Neural cell (in vitro differentiated cells): Measurements from ENCODE around the gene ZNF33B. TPM values are rescaled to one million over a fixed set of nuclear protein-coding genes. Genes with fewer than 3 reads are reported as not detected.

ENCODE experiments used
- H2AFZ ChIP-seq: fragments of 200-600, 300-800 bp; sonication (generic), shearing (Covaris generic); 2 replicates; pipeline ENCODE4 v1.6.0; 2014; ENCODE audit warnings: low read depth, mild to moderate bottlenecking, antibody characterized with exemption, low read length, moderate library complexity
- H3F3A ChIP-seq: fragments of 200-600 bp; shearing (Covaris generic); 2 replicates; pipeline ENCODE4 v1.6.1; 2016; ENCODE audit warnings: mild to moderate bottlenecking, moderate library complexity, mixed read lengths, antibody characterized with exemption, low read length; ENCODE audit not compliant: insufficient read depth, poor library complexity, severe bottlenecking
- H3K27ac ChIP-seq: fragments of 200-600, 300-800 bp; sonication (generic), shearing (Covaris generic); 2 replicates; pipeline ENCODE4 v1.5.1; 2014; ENCODE audit warnings: mild to moderate bottlenecking, low read length, moderate library complexity
- H3K27me3 ChIP-seq: fragments of 300-800, 200-600 bp; sonication (generic), shearing (Covaris generic); 2 replicates; pipeline ENCODE4 v1.6.0; 2014; ENCODE audit warnings: mild to moderate bottlenecking, low read depth, low read length, moderate library complexity; ENCODE audit not compliant: insufficient read depth
- H3K36me3 ChIP-seq: fragments of 300-800, 200-600 bp; sonication (generic), shearing (Covaris generic); 2 replicates; pipeline ENCODE4 v1.5.1; 2014; ENCODE audit warnings: mild to moderate bottlenecking, antibody characterized with exemption, low read length, moderate library complexity; ENCODE audit not compliant: insufficient read depth
- H3K4me2 ChIP-seq: fragments of 300-800, 200-600 bp; sonication (generic), shearing (Covaris generic); 2 replicates; pipeline ENCODE4 v1.6.0; 2014; ENCODE audit warnings: mild to moderate bottlenecking, low read length
- H3K4me3 ChIP-seq: fragments of 300-800, 200-600 bp; sonication (generic), shearing (Covaris generic); 2 replicates; pipeline ENCODE4 v1.5.1; 2014; ENCODE audit warnings: mild to moderate bottlenecking, low read length, moderate library complexity
- H3K79me2 ChIP-seq: fragments of 200-600 bp; shearing (Covaris generic); replicated peaks from 2 replicates; pipeline ENCODE4 v1.6.0; 2014; ENCODE audit warnings: mild to moderate bottlenecking, low read length, moderate library complexity; ENCODE audit not compliant: insufficient read depth
- H3K9ac ChIP-seq: fragments of 300-800, 200-600 bp; sonication (generic), shearing (Covaris generic); 2 replicates; pipeline ENCODE4 v1.6.1; 2016; ENCODE audit warnings: mild to moderate bottlenecking, low read length, mixed read lengths
- H3K9me2 ChIP-seq: fragments of 200-600 bp; shearing (Covaris generic); 2 replicates; pipeline ENCODE4 v1.6.1; 2016; ENCODE audit warnings: mild to moderate bottlenecking, low read length, mixed read lengths; ENCODE audit not compliant: insufficient read depth
- H3K9me3 ChIP-seq: fragments of 200-600, 300-800 bp; sonication (generic), shearing (Covaris generic); 2 replicates; pipeline ENCODE4 v1.6.1; 2016; ENCODE audit warnings: mild to moderate bottlenecking, mixed run types, low read length, moderate library complexity, mixed read lengths
- H4K20me1 ChIP-seq: fragments of 200-600 bp; shearing (Covaris generic); 2 replicates; pipeline ENCODE4 v1.6.1; 2016; ENCODE audit warnings: mild to moderate bottlenecking, mixed run types; ENCODE audit not compliant: insufficient read depth
- CTCF ChIP-seq: fragments of 450-650 bp; IDR thresholded peaks from 2 replicates; pipeline ENCODE4 v1.5.1; 2014; ENCODE audit warnings: antibody characterized with exemption, mild to moderate bottlenecking, moderate library complexity; ENCODE audit not compliant: poor library complexity, severe bottlenecking
- EP300 ChIP-seq: fragments of 450-650 bp; conservative IDR thresholded peaks from 2 replicates; pipeline ENCODE4 v1.6.1; 2014; ENCODE audit warnings: antibody characterized with exemption, mild to moderate bottlenecking, moderate library complexity; ENCODE audit not compliant: poor library complexity, severe bottlenecking
- EZH2 ChIP-seq: fragments of 200-600, 300-800 bp; shearing (Covaris generic), sonication (generic); IDR thresholded peaks from 2 replicates; pipeline ENCODE4 v1.6.1; 2014; ENCODE audit warnings: antibody characterized with exemption, low read length, borderline replicate concordance, mild to moderate bottlenecking; ENCODE audit not compliant: insufficient read depth, poor library complexity, severe bottlenecking
- MXI1 ChIP-seq: fragments of 450-650 bp; conservative IDR thresholded peaks from 2 replicates; pipeline ENCODE4 v1.6.1; 2014; ENCODE audit warnings: antibody characterized with exemption, mild to moderate bottlenecking; ENCODE audit not compliant: poor library complexity, severe bottlenecking
- POLR2AphosphoS5 ChIP-seq: IDR thresholded peaks from 2 replicates; pipeline ENCODE4 v1.6.1; 2012
- RAD21 ChIP-seq: fragments of 450-650 bp; conservative IDR thresholded peaks from 2 replicates; pipeline ENCODE4 v1.6.1; 2014; ENCODE audit warnings: antibody characterized with exemption, mild to moderate bottlenecking, moderate library complexity
- REST ChIP-seq: IDR thresholded peaks from 2 replicates; pipeline ENCODE4 v1.6.1; 2012; ENCODE audit warnings: borderline replicate concordance
- SMC3 ChIP-seq: fragments of 450-650 bp; conservative IDR thresholded peaks from 2 replicates; pipeline ENCODE4 v1.6.1; 2014; ENCODE audit warnings: antibody characterized with exemption, mild to moderate bottlenecking, moderate library complexity; ENCODE audit not compliant: poor library complexity
- TAF1 ChIP-seq: IDR thresholded peaks from 2 replicates; pipeline ENCODE4 v1.6.1; 2012; ENCODE audit warnings: low read depth
- polyA plus RNA-seq: library from polyadenylated mRNA; depleted of rRNA; stranded (reverse); fragments of >200 nt; gene quantifications from 2 replicates; pipeline ENCODE4 v1.2.3, GENCODE V29; 2014

ZNF33B gene
- polyA plus RNA-seq, 1 donor from 2014 or later, result 50.0 TPM

GRCh38 chr10:42583828-42584227 lies 54.5 kb downstream of the ZNF33B start:
- no peaks in the 10 kb centered on the region for H4K20me1 ChIP-seq
- no peaks in the 10 kb centered on the region for H3K9me3 ChIP-seq
- H2AFZ ChIP-seq, result no peak overlapping the region
- H3K27ac ChIP-seq, result no peak overlapping the region
- no peaks in the 10 kb centered on the region for H3K27me3 ChIP-seq
- H3K4me3 ChIP-seq, result no peak overlapping the region
- TF ChIP-seq EZH2 (no peak), RAD21 (no peak), REST (no peak), TAF1 (no peak), EP300 (no peak), CTCF (no peak), POLR2AphosphoS5 (no peak), MXI1 (no peak), SMC3 (no peak)
- no peaks in the 10 kb centered on the region for H3K9me2 ChIP-seq
- no peaks in the 10 kb centered on the region for H3K36me3 ChIP-seq
- no peak overlapping the region for H3K4me2 ChIP-seq
- no peak overlapping the region for H3K9ac ChIP-seq
- H3F3A ChIP-seq, result no peaks in the 10 kb centered on the region
- H3K79me2 ChIP-seq, result no peaks in the 10 kb centered on the region

- no peaks in the 10 kb centered on the region for H3F3A ChIP-seq
- H3K9me2 ChIP-seq, result no peaks in the 10 kb centered on the region
- no peak overlapping the region for H3K4me3 ChIP-seq
- H2AFZ ChIP-seq, result no peak overlapping the region
- H3K9ac ChIP-seq, result no peak overlapping the region
- no peaks in the 10 kb centered on the region for H3K36me3 ChIP-seq
- H3K9me3 ChIP-seq, result no peaks in the 10 kb centered on the region
- H3K4me2 ChIP-seq, result no peak overlapping the region
- no peaks in the 10 kb centered on the region for H4K20me1 ChIP-seq
- H3K27me3 ChIP-seq, result no peaks in the 10 kb centered on the region
- H3K27ac ChIP-seq, result no peak overlapping the region
- TF ChIP-seq POLR2AphosphoS5 (no peak), EP300 (no peak), MXI1 (no peak), CTCF (no peak), TAF1 (no peak), SMC3 (no peak), RAD21 (no peak), REST (no peak)
- H3K79me2 ChIP-seq, result no peaks in the 10 kb centered on the region
Measured at GRCh38 chr10:42578019-42578418, 60.4 kb downstream of the ZNF33B start.
